OCI-LY1 (cell line): Measurements from ENCODE around the gene ARHGAP33.

Source experiments
- H2AFZ ChIP-seq: fragments of 200-600 bp; sonication (generic), shearing (Covaris generic); 2 replicates; pipeline ENCODE4 v1.6.0; 2014; ENCODE audit warnings: antibody characterized with exemption, mild to moderate bottlenecking, low read length
- H3F3A ChIP-seq: fragments of 200-600 bp; sonication (generic), shearing (Covaris generic); 2 replicates; pipeline ENCODE4 v1.6.0; 2014; ENCODE audit warnings: mild to moderate bottlenecking, antibody characterized with exemption, low read length, moderate library complexity; ENCODE audit not compliant: insufficient read depth
- H3K27ac ChIP-seq: fragments of 200-600 bp; sonication (generic); 2 replicates; pipeline ENCODE4 v1.5.1; 2014; ENCODE audit warnings: low read length, mixed run types, mild to moderate bottlenecking, low read depth; ENCODE audit not compliant: poor library complexity, severe bottlenecking
- H3K27me3 ChIP-seq: fragments of 200-600 bp; sonication (generic); 2 replicates; pipeline ENCODE4 v1.6.0; 2014; ENCODE audit warnings: antibody characterized with exemption, mild to moderate bottlenecking, low read length, moderate library complexity; ENCODE audit not compliant: insufficient read depth
- H3K36me3 ChIP-seq: fragments of 200-600 bp; sonication (generic); 2 replicates; pipeline ENCODE4 v1.6.1; 2014; ENCODE audit warnings: mild to moderate bottlenecking, antibody characterized with exemption, low read length, moderate library complexity, mixed read lengths; ENCODE audit not compliant: insufficient read depth
- H3K4me1 ChIP-seq: fragments of 200-600 bp; sonication (generic); 2 replicates; pipeline ENCODE4 v1.5.1; 2014; ENCODE audit warnings: mild to moderate bottlenecking, low read length, moderate library complexity; ENCODE audit not compliant: insufficient read depth, severe bottlenecking
- H3K4me2 ChIP-seq: fragments of 200-600 bp; sonication (generic), shearing (Covaris generic); 2 replicates; pipeline ENCODE4 v1.6.1; 2014; ENCODE audit warnings: low read length
- H3K4me3 ChIP-seq: fragments of 200-600 bp; sonication (generic); 2 replicates; pipeline ENCODE4 v1.5.1; 2014; ENCODE audit warnings: low read length, low read depth, mild to moderate bottlenecking, mixed read lengths; ENCODE audit not compliant: poor library complexity, severe bottlenecking
- H3K79me2 ChIP-seq: fragments of 200-600 bp; shearing (Covaris generic); 2 replicates; pipeline ENCODE4 v1.6.1; 2016; ENCODE audit warnings: mixed run types, low read length, mixed read lengths; ENCODE audit not compliant: insufficient read depth
- H3K9ac ChIP-seq: fragments of 200-600 bp; sonication (generic), shearing (Covaris generic); 2 replicates; pipeline ENCODE4 v1.6.1; 2014; ENCODE audit warnings: mild to moderate bottlenecking, low read length, mixed read lengths
- H3K9me2 ChIP-seq: fragments of 200-600 bp; sonication (generic), shearing (Covaris generic); 2 replicates; pipeline ENCODE4 v1.6.1; 2014; ENCODE audit warnings: low read depth, mild to moderate bottlenecking, low read length, mixed read lengths
- H3K9me3 ChIP-seq: fragments of 200-600 bp; shearing (Covaris generic); 2 replicates; pipeline ENCODE4 v1.6.1; 2014; ENCODE audit warnings: low read length, mixed read lengths
- H4K20me1 ChIP-seq: fragments of 200-600 bp; sonication (generic), shearing (Covaris generic); 2 replicates; pipeline ENCODE4 v1.6.0; 2016; ENCODE audit warnings: mild to moderate bottlenecking, low read length; ENCODE audit not compliant: insufficient read depth
- CTCF ChIP-seq: fragments of 200-600 bp; sonication (generic), shearing (Covaris generic); IDR thresholded peaks from 2 replicates; pipeline ENCODE4 v1.5.1; 2017; ENCODE audit warnings: mild to moderate bottlenecking, antibody characterized with exemption, low read length, moderate library complexity, mixed read lengths
- EZH2 ChIP-seq: fragments of 200-600 bp; sonication (generic), shearing (Covaris generic); IDR thresholded peaks from 2 replicates; pipeline ENCODE4 v1.8.0; 2017; ENCODE audit warnings: borderline replicate concordance, mixed run types, mild to moderate bottlenecking, antibody characterized with exemption, low read length, moderate library complexity, mixed read lengths

Gene ARHGAP33

GRCh38 chr19:35753634-35754369 is 21.6 kb upstream of the ARHGAP33 start:
- no peak for TF ChIP-seq CTCF
- Histone ChIP-seq H3F3A (no peaks in the 10 kb centered on the region), H3K36me3 (0 out of 2 replicates have a peak, but pooled peaks cover 3% of the 10 kb centered on the region), H3K4me2 (no peak overlapping the region), H3K27ac (no peak overlapping the region), H3K27me3 (no peaks in the 10 kb centered on the region), H3K9me3 (no peaks in the 10 kb centered on the region), H3K9ac (no peak overlapping the region), H4K20me1 (no peaks in the 10 kb centered on the region), H3K4me3 (no peak overlapping the region), H3K9me2 (no peaks in the 10 kb centered on the region), H2AFZ (no peak overlapping the region), H3K79me2 (no peaks in the 10 kb centered on the region), H3K4me1 (peaks cover 17% of the 10 kb centered on the region)

GRCh38 chr19:35754370-35755130 is 20.8 kb upstream of the ARHGAP33 start:
- Histone ChIP-seq H3K36me3 (0 out of 2 replicates have a peak, but pooled peaks cover 5% of the 10 kb centered on the region), H3K27me3 (no peaks in the 10 kb centered on the region), H3K4me3 (no peak overlapping the region), H3K4me1 (peaks cover 18% of the 10 kb centered on the region), H3K9me3 (no peaks in the 10 kb centered on the region), H2AFZ (no peak overlapping the region), H3K79me2 (no peaks in the 10 kb centered on the region), H3F3A (no peaks in the 10 kb centered on the region), H4K20me1 (no peaks in the 10 kb centered on the region), H3K27ac (no peak overlapping the region), H3K9me2 (no peaks in the 10 kb centered on the region), H3K4me2 (no peak overlapping the region), H3K9ac (no peak overlapping the region)
- TF ChIP-seq EZH2: no peak
- TF ChIP-seq CTCF: no peak

- TF ChIP-seq EZH2 (no peak), CTCF (no peak)
- no peak overlapping the region for H3K27ac ChIP-seq
- no peak overlapping the region for H2AFZ ChIP-seq
- no peak overlapping the region for H3K4me2 ChIP-seq
- no peak overlapping the region for H3K4me3 ChIP-seq
- H3K36me3 ChIP-seq: peaks cover 10% of the 10 kb centered on the region; the same call in 1 of the 2 replicates
- no peaks in the 10 kb centered on the region for H3K9me3 ChIP-seq
- H3F3A ChIP-seq: no peaks in the 10 kb centered on the region
- no peaks in the 10 kb centered on the region for H3K9me2 ChIP-seq
- H4K20me1 ChIP-seq: no peaks in the 10 kb centered on the region
- no peaks in the 10 kb centered on the region for H3K27me3 ChIP-seq
- H3K9ac ChIP-seq: no peak overlapping the region
- H3K79me2 ChIP-seq: no peaks in the 10 kb centered on the region
- peaks cover 21% of the 10 kb centered on the region for H3K4me1 ChIP-seq
Observed at GRCh38 chr19:35755131-35755549, 20.2 kb upstream of the ARHGAP33 start.
